Measurements from ENCODE around the gene HCN4. TPM values are rescaled to one million over a fixed set of nuclear protein-coding genes. Genes with fewer than 3 reads are reported as not detected.

HCN4 gene
- total and polyA plus RNA-seq, 2 of the 8 experiments (the other 6 are each of a cell fraction or from before 2014, with no cell fraction given), result 3.7 to 8.5 TPM

- H3K4me3 ChIP-seq (ENCODE audit: extremely low read depth in 1 of 4, insufficient read depth in 2 of 4, low read depth in 3 of 4, low read length in 4 of 4), result no peak overlapping the region; a peak in 1 of 8 replicates
- peaks cover 8 to 40% (median 28%) of the 10 kb centered on the region in 4 experiments for H3K4me1 ChIP-seq (replicated peaks in 1 of 4; ENCODE audit: control insufficient read depth in 3 of 4, insufficient read depth in 4 of 4, low read length in 3 of 4)
- H2BK12ac ChIP-seq (ENCODE audit: low read depth, low read length), result no peak overlapping the region
- no peak overlapping the region for H2BK15ac ChIP-seq (ENCODE audit: low read length)
- H3K23me2 ChIP-seq (ENCODE audit: low read depth, low read length), result peaks cover 13% of the 10 kb centered on the region
- no peak overlapping the region; a peak in 1 of 4 replicates for H3K4me2 ChIP-seq (ENCODE audit: insufficient read depth in 1 of 2, low read depth in 2 of 2, low read length in 2 of 2)
- WGBS, 2 experiments (ENCODE audit: extremely low coverage in 1 of 2, insufficient coverage in 1 of 2, insufficient read length in 1 of 2, insufficient replicate concordance in 2 of 2, low coverage in 1 of 2, low lambda C conversion rate in 2 of 2, missing lambda C conversion rate in 1 of 2), result 89% methylated on average over 3 of the region's 3 CpGs; no CpG with 5 or more reads in 1 of the 2 experiments
- FAIRE-seq (no peak), DNase-seq (ENCODE audit: low read depth in 1 of 2, low spot score in 2 of 2) (no peak)
- peaks cover 0 to 4% (median 2%) of the 10 kb centered on the region in 4 experiments; a peak in 4 of 7 replicates for H3K27me3 ChIP-seq (replicated peaks in 1 of 4; ENCODE audit: control insufficient read depth in 3 of 4, extremely low read depth in 1 of 4, insufficient read depth in 3 of 4, low read length in 3 of 4)
- ChIA-PET POLR2A (ENCODE audit: partially characterized antibody) (interaction anchor here (1.1 to 2.1 kb wide), 2 partner anchors 13 to 45 kb away, joined by 5 read pairs; no protein-coding TSS in a partner anchor), CTCF (ENCODE audit: partially characterized antibody) (interaction anchor here (2.1 to 2.4 kb wide), 2 partner anchors 13 to 38 kb away, joined by 7 to 8 read pairs; no protein-coding TSS in a partner anchor)
- H3K23ac ChIP-seq (ENCODE audit: insufficient read length), result no peak overlapping the region
- peaks cover 32 to 34% of the 10 kb centered on the region in 2 experiments for H4K20me1 ChIP-seq (replicated peaks in 1 of 2; ENCODE audit: control insufficient read depth in 1 of 2, insufficient read depth in 2 of 2, low read length in 2 of 2)
- H3K14ac ChIP-seq (ENCODE audit: insufficient read length), result no peak overlapping the region
- peaks cover 0 to 84% of the 10 kb centered on the region in 2 experiments; a peak in 2 of 4 replicates for H3K79me2 ChIP-seq (ENCODE audit: control insufficient read depth in 1 of 2, insufficient read depth in 2 of 2, low read length in 2 of 2)
- no peak overlapping the region for H2BK20ac ChIP-seq (ENCODE audit: low read length)
- H3K9ac ChIP-seq (replicated peaks in 1 of 4; ENCODE audit: extremely low read depth in 1 of 4, low read depth in 3 of 4, low read length in 3 of 4), result no peak overlapping the region
- no peak overlapping the region for H2BK5ac ChIP-seq (ENCODE audit: low read depth, low read length)
- H4K8ac ChIP-seq (ENCODE audit: extremely low read depth, insufficient read depth, low read length), result no peak overlapping the region
- H3K4ac ChIP-seq (replicated peaks; ENCODE audit: insufficient read length, low read depth, low read length), result no peak overlapping the region
- H4K5ac ChIP-seq (ENCODE audit: insufficient read length, low read depth, low read length), result no peak overlapping the region
- H3K18ac ChIP-seq (ENCODE audit: extremely low read depth, low read length), result no peak overlapping the region; the same call in 1 of the 2 replicates
- no peak overlapping the region for H3K56ac ChIP-seq (replicated peaks; ENCODE audit: insufficient read length, low read depth, low read length)
- no peak overlapping the region for H4K91ac ChIP-seq (replicated peaks; ENCODE audit: insufficient read length, low read length)
- H2AFZ ChIP-seq (ENCODE audit: low read length), result no peak overlapping the region
- H3K79me1 ChIP-seq (ENCODE audit: low read depth, low read length), result peaks cover 29% of the 10 kb centered on the region
- no peak overlapping the region for H3K27ac ChIP-seq (ENCODE audit: low read depth, low read length)
- H3K36me3 ChIP-seq (ENCODE audit: control insufficient read depth in 2 of 4, insufficient read depth in 4 of 4, low read length in 3 of 4), result no peaks in the 10 kb centered on the region
- no peak overlapping the region for H2AK5ac ChIP-seq (ENCODE audit: low read depth, low read length)
- H3K9me3 ChIP-seq (ENCODE audit: insufficient read depth in 2 of 2, low read depth in 1 of 2, low read length in 1 of 2), result no peaks in the 10 kb centered on the region
- H2BK120ac ChIP-seq (replicated peaks; ENCODE audit: low read depth, low read length), result no peak overlapping the region
- no peak for TF ChIP-seq YY1 (IDR thresholded peaks at IDR 0.05; ENCODE audit: low read depth, low read length)
- TF ChIP-seq SIN3A (conservative IDR thresholded peaks at IDR 0.05 in 1 of 2, IDR thresholded peaks at IDR 0.05 in 1 of 2; ENCODE audit: low read depth in 1 of 2, low read length in 2 of 2), result no peak
Observed at GRCh38 chr15:73364070-73364469, 4.7 kb downstream of the HCN4 start.
